Type B pancreatic cell (in vitro differentiated cells): Measurements from ENCODE around the gene PACSIN2. TPM values are rescaled to one million over a fixed set of nuclear protein-coding genes. Genes with fewer than 3 reads are reported as not detected.

Source experiments
- DNase-seq: peaks from one replicate; pipeline ENCODE4 v3.0.0; 2021; ENCODE audit warnings: mixed read lengths; ENCODE audit not compliant: unreplicated experiment; ENCODE audit errors: extremely low spot score
- H3K27ac Mint-ChIP-seq: 2 replicates; pipeline ENCODE4 v1.8.0; 2021; ENCODE audit warnings: mild to moderate bottlenecking, mixed read lengths
- H3K27me3 Mint-ChIP-seq: 2 replicates; pipeline ENCODE4 v1.8.0; 2021; ENCODE audit warnings: mixed read lengths
- H3K36me3 Mint-ChIP-seq: 2 replicates; pipeline ENCODE4 v1.8.0; 2021; ENCODE audit warnings: mixed read lengths
- H3K4me1 Mint-ChIP-seq: one replicate; pipeline ENCODE4 v1.8.0; 2021; ENCODE audit warnings: mixed read lengths; ENCODE audit not compliant: unreplicated experiment
- H3K4me3 Mint-ChIP-seq: 2 replicates; pipeline ENCODE4 v1.8.0; 2021; ENCODE audit warnings: mild to moderate bottlenecking, mixed read lengths
- H3K9me3 Mint-ChIP-seq: 2 replicates; pipeline ENCODE4 v1.8.0; 2021; ENCODE audit warnings: mixed read lengths
- CTCF ChIP-seq: fragments of 200-600 bp; sonication (generic); conservative IDR thresholded peaks from 2 replicates; pipeline ENCODE4 v1.5.0; 2021; ENCODE audit warnings: antibody characterized with exemption, mild to moderate bottlenecking
- total RNA-seq: library from RNA; stranded (reverse); gene quantifications from 2 replicates; pipeline ENCODE4 v1.2.1, GENCODE V29; 2021; ENCODE audit warnings: low replicate concordance

Gene PACSIN2
- total RNA-seq, 1 donor from 2014 or later, result 53.4 TPM

GRCh38 chr22:42930810-42931420 is 84.0 kb downstream of the PACSIN2 start:
- Mint-ChIP-seq H3K9me3 (no peaks in the 10 kb centered on the region), H3K4me1 (peaks cover 49% of the 10 kb centered on the region)

GRCh38 chr22:42929838-42930155 is 85.2 kb downstream of the PACSIN2 start:
- Mint-ChIP-seq H3K27me3 (no peaks in the 10 kb centered on the region), H3K4me3 (no peak overlapping the region), H3K4me1 (peaks cover 56% of the 10 kb centered on the region), H3K9me3 (no peaks in the 10 kb centered on the region), H3K36me3 (peaks cover 4% of the 10 kb centered on the region), H3K27ac (peak overlapping the region; percentile 65)
- no peak for TF ChIP-seq CTCF
- DNase-seq, result no peak

More at GRCh38 chr22:42930810-42931420, 84.0 kb downstream of the PACSIN2 start:
- Mint-ChIP-seq H3K27ac (no peak overlapping the region), H3K4me3 (no peak overlapping the region), H3K36me3 (peaks cover 4% of the 10 kb centered on the region), H3K27me3 (no peaks in the 10 kb centered on the region)
- no peak for DNase-seq
- no peak for TF ChIP-seq CTCF

GRCh38 chr22:42928969-42929837 is 85.7 kb downstream of the PACSIN2 start:
- TF ChIP-seq CTCF, result no peak
- H3K36me3 Mint-ChIP-seq, result peaks cover 4% of the 10 kb centered on the region
- no peak for DNase-seq
- H3K4me3 Mint-ChIP-seq, result no peak overlapping the region
- no peaks in the 10 kb centered on the region for H3K9me3 Mint-ChIP-seq
- peak overlapping the region; percentile 65 for H3K27ac Mint-ChIP-seq
- peaks cover 55% of the 10 kb centered on the region for H3K4me1 Mint-ChIP-seq
- H3K27me3 Mint-ChIP-seq, result no peaks in the 10 kb centered on the region

- H3K4me3 Mint-ChIP-seq, result no peak overlapping the region
- no peaks in the 10 kb centered on the region for H3K27me3 Mint-ChIP-seq
- H3K36me3 Mint-ChIP-seq, result peaks cover 4% of the 10 kb centered on the region
- no peak for TF ChIP-seq CTCF
- DNase-seq, result no peak
- no peaks in the 10 kb centered on the region for H3K9me3 Mint-ChIP-seq
- peak overlapping the region; percentile 29 for H3K27ac Mint-ChIP-seq
- H3K4me1 Mint-ChIP-seq, result peaks cover 49% of the 10 kb centered on the region
These were observed 87.0 kb downstream of the PACSIN2 start for GRCh38 chr22:42927966-42928365.

- Mint-ChIP-seq H3K27me3 (no peaks in the 10 kb centered on the region), H3K36me3 (peaks cover 4% of the 10 kb centered on the region), H3K4me3 (no peak overlapping the region), H3K27ac (peak overlapping the region; percentile 75), H3K9me3 (no peaks in the 10 kb centered on the region), H3K4me1 (peaks cover 56% of the 10 kb centered on the region)
- TF ChIP-seq CTCF, result no peak
- no peak for DNase-seq
These were observed 88.2 kb downstream of the PACSIN2 start for GRCh38 chr22:42926768-42927167.
